HPDE6-E6E7 (cell line): ENCODE results near the gene VDAC1.

Experiments
- DNase-seq: peaks from one replicate; pipeline ENCODE4 v3.0.0; 2011; ENCODE audit warnings: missing footprints; ENCODE audit errors: extremely low spot score

Gene VDAC1

DNA sequence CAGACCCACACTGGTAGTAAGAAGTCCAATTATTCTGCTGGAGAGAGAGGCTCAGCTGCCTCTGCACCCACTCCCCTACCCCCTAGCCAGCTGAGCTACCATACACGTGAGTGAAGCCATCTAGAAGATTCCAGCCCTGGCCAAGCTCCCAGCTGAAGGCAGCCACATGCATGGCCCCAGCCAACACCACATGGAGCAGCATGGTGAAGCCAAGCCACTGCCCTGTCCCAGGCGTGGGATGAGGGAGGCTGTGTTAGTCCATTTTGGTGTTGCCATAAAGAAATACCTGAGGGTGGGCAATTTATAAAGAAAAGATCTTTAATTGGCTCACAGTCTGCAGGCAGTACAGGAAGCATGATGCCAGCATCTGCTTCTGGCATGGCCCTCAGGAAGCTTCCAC is 20.0 kb upstream of the VDAC1 start:
- no peak for DNase-seq

DNA sequence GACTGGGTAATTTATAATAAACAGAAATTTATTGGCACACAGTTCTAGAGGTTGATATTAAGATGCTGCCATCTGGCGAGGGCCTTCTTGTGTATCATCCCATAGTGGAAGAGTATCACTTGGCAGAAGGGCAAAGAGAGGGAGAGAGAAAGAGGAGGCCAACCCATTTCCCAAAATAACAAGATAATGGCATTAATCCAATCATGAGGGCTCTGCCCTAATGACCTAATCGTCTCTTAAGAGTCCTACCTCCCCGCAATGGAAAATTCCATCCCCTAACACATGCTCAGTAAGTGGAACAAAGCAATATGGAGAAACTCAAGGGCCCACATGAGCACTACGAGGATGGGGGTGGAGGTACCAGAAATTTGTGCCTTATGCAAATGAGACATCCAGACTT is 17.6 kb upstream of the VDAC1 start:
- DNase-seq: no peak

DNA sequence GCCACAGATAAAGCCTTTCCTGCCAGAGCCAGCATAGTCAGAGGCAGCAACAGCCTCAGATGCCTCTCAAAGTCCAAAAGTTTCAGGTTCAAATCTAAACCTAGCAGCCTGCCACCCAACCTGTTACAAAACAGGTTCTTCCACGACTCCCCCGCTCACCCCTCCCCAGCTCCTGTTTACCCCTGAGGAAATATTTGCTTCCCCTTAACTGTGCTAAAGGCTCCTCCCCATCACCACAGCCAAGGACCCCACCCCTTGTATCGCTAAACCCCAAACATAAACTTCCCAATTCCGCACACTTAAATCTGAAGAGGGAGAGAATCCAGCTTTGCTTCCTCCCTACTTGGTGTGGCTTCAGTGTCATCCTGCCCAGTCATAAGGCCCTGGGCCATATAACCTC is 15.4 kb upstream of the VDAC1 start:
- DNase-seq: no peak

DNA sequence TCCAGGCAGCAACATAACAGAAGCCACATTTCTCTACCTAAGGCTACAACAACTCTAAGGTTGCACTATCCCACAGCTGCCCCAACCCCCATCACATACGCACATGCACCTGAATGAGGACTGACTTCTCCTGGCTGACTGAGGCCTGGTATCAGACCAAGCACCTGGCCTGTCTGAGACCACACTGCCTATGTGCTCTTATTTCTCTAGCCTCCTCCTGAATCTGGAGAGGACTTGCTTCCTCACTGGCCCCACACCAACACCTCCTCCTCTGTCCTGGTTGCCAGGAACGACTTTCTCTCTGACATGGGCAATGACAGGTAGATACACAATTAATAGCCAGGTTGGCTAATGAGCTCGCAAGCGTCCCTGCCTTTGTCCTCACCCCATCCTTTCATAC is 14.9 kb upstream of the VDAC1 start:
- no peak for DNase-seq

DNA sequence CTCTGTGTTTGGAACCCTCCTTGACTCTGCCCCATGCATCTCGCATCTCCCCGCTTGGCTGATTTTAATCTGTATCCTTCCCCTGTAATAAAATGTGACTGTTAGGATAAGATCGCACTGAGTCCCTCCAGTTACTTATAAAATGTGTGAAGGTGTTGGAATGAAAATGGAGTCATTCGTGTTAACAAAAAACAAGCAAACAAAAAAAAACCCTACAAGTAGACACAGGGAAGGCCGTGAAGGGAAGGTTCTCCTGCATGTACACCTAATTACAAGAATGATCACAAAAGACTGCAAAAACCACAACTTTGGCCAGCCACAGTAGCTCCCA is 14.2 kb upstream of the VDAC1 start:
- DNase-seq: no peak

DNA sequence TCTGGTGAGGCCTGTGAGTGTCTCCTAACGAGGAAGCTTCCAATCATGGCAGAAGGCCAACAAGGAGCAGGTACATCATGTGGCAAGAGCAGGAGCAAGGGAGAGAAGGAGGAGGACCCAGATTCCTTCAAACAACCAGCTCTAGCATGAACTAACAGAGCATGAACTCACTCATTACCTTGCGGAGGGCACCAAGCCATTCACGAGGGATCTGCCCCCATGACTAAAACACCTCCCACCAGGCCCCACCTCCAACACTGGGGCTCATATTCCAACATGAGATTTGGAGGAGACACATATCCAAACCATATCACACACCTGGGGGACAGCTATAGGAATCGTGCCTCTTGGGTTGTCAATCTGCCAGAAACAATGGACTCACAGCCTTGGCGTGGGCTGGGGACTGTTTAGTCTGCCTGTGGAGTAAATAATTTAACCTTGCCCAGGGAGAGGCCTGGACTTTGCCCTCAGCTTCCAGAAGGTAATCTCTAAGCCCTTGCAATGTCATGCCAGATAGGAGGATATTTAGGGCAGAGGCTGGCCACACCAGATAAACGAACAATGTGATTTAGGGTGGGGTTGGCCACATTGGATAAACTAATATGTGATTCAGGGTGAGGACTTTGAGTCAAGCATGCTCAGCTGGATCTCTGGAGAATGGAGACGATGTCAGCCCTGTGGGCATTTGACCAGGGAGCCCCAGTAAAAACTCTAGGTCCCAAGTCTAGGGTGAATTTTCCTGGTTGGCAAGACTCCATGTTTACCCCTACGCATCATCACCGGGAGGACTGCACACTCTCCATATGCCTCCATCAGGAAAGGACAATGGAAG is 13.6 kb upstream of the VDAC1 start:
- DNase-seq: no peak

DNA sequence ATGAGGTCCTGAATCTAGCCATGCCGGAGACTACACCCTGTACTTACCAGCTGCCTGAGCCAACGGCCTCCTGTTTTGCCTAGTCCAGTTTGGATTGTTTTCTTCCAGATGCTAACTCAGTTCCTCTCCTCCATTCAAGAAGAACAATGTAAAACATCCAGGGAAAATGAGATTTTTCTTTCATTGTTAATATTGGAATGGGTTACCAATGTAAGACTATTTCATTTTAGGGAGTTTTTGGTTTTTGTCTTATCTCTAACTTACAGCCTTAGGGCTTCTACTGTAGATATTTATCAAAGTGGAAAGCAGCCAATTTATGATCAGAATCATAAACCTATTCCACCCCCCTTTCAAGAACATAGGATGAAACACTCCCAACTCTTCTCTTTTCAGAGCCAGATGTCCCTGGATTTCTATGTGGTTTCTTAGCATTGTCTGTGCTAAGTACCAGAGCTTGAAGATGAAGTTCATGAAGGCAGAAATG is 3.5 kb upstream of the VDAC1 start:
- DNase-seq: no peak

DNA sequence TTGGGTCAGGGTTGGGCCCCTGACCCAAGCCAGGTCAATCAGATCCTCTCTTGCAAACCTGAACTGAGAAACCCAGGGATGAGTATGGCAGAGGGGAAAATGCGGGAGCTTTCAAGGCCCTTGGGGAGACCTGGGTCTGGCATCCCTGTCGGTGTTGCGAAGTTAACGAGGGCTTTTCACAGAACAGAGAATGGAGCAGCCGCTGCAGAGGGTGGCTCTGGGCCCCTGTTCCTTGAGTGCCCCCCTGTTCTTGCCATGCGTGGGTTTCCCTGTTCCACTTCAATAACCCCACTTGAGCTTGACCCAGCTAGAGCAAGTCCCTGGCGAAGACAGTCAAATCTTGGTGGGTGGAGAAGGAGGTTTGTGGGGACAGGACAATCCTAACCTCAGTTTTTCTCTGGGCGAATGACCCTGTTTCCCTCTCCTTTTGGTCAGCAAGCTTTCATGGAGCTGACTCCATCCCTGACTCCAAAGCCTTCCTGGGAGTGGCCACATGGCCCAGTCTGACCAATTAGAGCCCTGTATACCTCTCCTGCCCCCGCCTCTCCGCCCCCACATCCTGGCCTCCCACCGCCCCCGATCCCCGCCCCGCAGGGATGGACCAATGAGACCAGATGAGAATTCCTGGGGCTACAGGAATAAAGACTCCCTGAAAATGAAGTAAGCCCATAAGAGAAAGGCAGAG is 2.9 kb upstream of the VDAC1 start:
- DNase-seq: no peak

DNA sequence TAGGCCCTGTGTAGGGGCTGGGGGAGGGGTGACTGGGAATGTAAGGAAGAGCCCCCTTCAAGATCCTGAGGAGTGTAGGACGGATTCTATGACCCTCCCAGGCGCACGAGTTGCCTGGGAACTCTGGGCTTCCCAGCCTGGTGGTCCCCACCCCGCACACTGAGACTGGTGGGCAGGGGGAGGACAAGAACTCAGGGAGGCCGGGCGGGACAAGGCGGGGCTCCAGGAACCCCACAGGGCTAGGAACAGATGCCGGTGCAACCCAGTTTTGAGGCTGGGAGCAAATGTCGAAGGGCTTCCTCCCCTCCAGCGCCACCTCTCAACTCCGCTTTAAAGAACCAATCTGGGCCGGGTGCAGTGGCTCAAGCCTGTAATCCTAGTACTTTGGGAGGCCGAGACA is 1.3 kb upstream of the VDAC1 start:
- DNase-seq: no peak

DNA sequence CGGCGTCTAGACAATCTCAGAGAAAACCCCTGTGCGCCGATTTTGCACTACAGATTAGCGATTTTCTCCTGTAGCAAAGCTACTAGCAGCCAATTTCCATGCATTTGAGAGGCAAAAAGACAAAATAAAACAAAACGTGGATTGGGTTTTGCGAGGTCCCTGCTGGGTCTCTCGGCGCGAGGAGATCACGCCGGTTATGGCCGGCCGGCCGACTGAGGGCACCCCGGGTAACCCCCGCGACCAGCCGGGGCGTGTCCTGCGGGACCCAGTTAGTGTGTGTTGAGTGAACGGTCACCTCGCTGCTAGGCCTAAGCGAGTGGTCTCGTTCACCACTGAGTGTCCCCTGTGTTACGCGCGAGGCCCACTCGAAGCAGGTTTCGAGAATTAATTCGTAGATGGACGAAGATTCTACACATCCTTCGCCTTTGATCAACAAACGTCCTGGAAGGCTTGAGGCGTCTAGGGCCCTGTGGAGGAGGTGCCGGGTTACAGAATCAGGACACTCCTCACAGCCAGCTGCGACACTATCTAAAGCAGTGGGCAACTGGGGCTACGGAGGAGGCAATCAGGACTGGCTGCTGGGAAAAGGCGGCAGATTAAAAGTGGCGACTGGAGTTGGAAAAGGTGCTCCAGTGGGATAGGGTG is 764 bp upstream of the VDAC1 start:
- no peak for DNase-seq

DNA sequence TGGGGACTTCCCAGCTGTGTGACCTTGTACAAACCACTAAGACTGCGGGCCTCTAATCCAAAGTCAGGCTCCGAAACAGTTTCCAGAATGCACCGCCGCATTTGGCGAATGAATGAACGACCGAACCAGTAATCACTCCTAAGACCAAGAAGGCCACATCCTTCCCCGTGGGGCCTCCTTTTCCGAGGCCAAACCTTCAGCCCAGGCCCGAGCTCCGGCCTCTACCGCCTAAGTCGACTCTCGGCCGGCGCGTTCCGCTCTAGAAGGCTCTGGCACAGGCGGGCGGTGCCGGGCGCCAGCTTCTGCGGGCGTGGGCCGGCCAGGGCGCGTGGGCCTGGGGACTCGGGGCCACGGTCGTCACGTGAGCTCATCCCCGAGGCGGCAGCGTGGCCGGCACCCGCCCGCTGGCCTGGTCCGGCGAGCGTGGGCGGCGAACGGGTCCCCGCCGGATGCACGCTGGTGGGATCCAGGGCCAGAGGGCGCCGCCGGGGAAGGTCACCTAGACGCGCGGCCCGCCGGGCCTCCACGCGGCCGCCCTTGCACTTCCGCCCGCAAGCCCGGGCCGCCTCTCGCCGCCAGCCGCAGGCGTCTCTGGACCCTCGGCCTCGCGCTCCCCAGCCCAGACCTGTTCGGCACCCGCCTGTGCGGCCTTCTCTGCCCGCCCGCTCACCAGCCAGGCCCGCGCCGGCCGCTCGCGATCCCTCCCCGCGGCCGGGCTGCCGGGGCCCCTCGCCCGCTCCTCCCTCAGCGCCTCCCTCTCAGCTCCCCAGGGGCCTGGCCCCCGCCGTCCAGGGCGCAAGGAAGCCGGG is 754 bp downstream of the VDAC1 start:
- no peak for DNase-seq

DNA sequence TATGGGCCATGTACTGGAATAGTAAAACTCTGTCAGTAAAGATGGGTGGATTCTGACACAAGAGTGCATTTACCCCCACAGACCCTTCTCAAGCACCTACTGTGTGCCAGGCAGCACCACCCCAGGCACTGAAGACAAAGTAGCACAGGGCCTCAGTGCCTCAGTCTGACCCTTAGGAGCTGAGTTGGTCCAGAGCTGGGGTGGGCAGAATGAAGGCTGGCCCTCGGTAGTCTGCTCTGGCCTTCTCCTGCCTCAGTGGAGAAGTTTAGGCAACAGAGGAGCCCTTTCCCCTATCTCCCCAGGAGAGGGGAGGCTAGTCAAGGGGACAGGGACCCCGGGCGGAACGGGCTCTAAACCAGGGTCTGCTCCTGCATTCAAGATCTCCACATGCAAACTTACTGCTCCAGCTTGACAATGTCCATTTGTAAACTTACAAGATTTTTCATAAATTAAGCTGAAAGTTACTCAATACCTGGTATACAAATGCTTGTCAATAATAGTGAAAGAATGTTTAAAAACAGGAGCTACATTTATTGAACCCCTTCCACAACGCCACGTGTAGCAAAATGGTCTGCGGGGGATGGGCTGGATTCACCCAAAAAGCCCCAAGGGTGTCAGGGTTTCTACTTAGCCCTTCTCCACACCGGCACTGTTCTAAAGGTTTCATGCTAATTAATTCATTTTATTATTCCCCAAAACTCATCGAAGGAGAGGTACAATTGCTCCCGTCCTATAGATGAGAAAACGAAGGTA is 1.5 kb downstream of the VDAC1 start:
- DNase-seq: no peak

DNA sequence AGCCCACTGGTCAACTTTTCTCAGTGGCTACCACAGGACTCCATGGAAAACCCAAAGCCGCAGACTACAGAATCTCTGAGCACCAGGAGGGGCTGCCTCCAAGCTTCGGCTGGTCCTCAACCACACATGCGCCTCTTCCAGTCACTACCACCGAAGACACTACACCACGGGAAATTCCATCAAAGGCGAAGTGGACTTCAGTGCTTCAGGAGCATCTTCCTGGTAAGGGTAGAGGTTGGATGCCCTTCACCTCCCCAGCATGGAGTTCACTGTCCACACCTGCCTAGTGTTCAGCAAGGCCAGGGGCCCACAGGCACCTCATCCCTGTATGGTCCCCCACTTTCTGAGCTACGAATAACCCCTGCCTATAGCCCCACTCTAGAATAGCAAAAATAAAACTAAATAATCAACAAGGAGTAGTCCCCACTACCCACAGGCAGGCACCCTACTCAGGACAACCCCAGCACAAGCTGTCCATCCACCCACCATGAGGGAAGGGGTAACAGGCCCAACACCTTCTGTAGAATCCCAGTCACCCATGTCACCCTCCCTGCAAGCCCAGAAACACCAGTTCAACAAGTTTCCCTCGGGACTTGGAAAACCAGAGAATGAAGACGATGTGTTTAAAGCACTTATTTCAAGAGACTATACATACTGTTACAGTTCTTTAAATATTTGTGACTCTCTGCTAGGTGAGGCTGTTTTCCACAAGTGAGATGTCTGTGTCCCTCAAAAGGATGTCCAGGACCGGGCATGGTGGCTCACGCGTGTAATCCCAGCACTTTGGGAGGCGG is 2.6 kb downstream of the VDAC1 start:
- no peak for DNase-seq

DNA sequence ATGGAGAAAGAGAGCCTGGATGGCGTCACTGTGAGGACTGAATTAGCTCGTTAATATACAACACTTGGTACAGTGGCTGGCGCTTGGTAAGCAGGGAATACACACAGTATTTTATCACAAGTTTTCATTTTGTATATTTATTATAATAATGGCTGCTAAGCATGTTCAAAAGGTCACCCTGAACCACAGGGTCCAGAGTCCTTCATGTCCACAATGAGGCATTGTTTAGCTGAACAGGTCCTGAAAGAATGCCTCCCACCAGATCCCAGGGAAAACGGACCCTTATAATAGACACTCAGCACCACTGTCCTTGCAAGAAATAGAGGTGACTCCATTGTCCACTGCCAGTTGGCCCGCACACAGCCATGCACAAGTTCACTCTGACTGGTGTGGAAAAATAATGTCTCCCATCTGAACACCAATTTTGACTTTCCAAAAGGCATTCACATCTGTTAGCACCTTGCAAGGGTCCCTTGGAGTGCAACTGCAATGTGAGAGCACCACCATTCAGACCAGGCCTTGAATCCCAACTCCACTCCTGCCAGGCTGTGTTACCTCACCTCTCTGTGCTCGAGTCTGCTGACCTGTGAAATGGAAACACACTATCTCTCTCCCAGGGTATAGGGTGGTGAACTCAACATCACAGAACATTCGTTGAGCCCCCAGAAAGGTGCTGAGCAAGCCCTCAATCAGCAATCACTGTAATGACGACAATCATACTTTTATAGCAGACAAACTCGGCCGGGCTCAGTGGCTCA is 3.9 kb downstream of the VDAC1 start:
- no peak for DNase-seq

DNA sequence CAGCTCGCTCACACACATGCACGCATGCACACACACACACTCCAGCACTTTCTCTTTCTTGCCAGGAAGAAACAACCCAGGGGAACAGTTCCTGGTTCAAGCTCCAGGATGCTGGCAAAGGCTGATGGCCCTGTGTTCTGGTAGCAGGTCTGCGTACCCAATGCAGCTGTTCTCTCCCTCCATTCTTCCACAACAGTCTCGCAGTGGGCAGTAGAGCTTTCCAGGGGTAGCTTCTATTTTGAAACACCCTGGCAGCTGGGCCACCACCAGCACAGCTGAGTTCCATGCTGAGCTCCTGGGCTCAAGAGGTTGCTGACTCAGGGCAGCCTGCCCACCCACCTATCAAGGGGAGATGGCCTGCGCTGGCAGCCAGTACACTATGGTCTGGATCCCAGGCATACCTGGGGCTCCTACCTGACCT is 4.7 kb downstream of the VDAC1 start:
- DNase-seq: no peak

DNA sequence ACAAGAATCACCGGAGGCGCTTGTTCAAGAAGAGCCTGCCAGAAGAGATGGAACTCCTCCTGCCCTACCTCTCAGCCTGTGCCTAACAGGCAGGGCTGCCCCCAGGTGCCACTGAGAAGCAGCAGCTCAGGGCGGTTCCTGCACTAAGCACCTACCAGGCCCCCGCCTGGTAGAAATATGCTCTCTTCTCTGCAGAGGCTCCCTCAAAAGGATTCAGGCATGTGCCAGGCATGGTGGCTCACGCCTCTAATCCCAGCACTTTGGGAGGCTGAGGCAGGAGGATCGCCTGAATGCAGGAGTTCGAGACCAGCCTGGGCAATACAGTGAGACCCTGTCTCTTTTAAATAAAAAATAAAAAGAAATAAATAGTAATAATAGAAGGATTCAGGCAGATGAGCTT is 6.0 kb downstream of the VDAC1 start:
- no peak for DNase-seq

DNA sequence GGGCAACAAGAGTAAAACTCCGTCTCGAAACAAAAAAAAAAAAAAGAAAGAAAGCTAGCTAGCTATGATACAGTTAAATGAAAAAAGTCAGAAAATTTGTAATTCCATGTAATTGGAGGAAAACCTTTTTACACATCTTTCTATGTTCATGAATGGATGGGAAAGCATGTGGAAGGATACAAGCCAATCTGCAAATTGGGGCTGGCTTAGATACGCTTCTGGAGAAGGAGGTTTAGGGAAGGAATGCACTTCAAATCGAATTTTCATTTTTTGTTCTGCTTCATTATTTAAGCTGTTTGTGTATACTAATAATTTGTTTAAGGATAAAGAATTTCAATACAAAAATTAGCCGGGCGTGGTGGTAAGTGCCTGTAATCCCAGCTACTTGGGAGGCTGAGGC is 6.7 kb downstream of the VDAC1 start:
- no peak for DNase-seq

DNA sequence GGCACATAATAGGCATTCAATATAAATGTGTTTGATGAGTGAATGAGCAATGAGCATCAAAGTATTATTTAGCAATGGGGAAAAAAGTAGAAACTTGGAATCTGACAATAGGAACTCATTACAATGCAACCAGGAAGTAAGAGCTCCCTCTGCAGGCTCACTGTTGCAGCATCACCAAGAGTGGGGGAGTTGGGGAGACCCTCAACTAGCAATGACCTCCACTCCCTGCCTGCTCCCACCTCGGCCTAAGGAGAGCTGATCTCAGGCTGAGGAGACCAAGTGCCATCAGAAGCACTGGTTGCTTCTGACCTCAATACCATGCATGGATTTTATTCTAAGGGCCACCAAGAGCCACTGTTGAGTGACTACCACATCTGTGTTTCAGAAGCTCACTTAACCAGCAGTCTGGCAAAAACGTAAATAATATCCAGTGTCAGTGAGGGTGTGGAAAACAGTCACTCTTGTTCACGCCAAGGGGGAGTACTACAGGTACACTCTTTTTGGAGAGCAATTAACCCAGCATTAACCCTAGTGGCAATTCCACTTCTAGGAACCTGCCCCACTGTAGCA is 8.0 kb downstream of the VDAC1 start:
- no peak for DNase-seq

DNA sequence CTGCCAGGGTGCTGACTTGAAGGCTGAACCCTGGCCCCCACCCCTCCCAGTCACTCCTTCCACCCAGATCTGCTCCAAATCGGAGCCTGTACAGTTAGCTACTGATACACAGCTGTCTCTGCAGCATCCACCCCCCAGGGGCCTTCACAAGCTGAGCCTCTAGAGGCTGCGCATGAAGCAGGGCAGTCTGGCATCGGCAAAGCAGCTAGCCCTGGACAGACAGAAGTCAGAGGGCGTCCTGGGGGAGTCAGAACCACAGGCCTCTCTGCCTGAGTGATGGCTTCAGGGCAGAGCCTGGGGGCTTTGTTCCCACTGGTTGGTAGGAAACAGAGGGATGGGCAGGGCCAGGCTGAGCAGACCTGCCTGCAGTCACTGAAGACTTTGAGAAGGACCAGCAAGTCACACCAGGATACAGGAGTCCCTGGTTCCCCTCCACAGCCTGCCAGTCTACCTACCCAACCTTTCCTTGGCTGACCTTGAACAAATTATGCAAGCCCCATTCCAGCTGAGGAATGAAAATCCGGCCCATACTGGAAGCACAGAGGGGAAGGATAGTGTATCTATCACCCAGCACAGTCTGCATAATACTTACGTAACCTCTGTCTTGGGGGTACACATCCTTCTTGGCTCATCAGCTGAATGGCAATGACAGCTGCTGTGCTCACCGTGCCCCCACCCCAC is 8.8 kb downstream of the VDAC1 start:
- DNase-seq: no peak
